WTC11 (cell line): ENCODE results near the gene SIRPG. TPM values are rescaled to one million over a fixed set of nuclear protein-coding genes. Genes with fewer than 3 reads are reported as not detected.

Experiments used
- ATAC-seq: fragments of 200-7000 bp; cut with Tn5 transposase; 2 replicates; pipeline ENCODE4 v1.10.0; 2021; ENCODE audit warnings: mild to moderate bottlenecking, moderate library complexity
- CTCF ChIA-PET: fragments of 300-600 bp; sonication (Branson Sonifier 250); formaldehyde crosslinking; loops from one replicate; lab custom pipeline; 2021; ENCODE audit warnings: antibody characterized with exemption; lab: Charles Lee
- POLR2A ChIA-PET: fragments of 350-600 bp; sonication (Branson Sonifier 250); formaldehyde crosslinking; loops from one replicate; lab custom pipeline; 2021; ENCODE audit warnings: antibody characterized with exemption; lab: Charles Lee
- DNase-seq: peaks from one replicate; pipeline ENCODE4 v3.0.0; 2021; ENCODE audit warnings: low spot score
- H3K27ac Mint-ChIP-seq: 2 replicates; pipeline ENCODE4 v1.8.0; 2021; ENCODE audit warnings: mixed read lengths
- H3K27me3 Mint-ChIP-seq: 2 replicates; pipeline ENCODE4 v1.8.0; 2021; ENCODE audit warnings: low read depth, mild to moderate bottlenecking, moderate library complexity, mixed read lengths
- H3K36me3 Mint-ChIP-seq: 2 replicates; pipeline ENCODE4 v1.8.0; 2021; ENCODE audit warnings: mixed read lengths
- H3K4me1 Mint-ChIP-seq: 2 replicates; pipeline ENCODE4 v1.8.0; 2022; ENCODE audit warnings: mixed read lengths
- H3K4me3 Mint-ChIP-seq: 2 replicates; pipeline ENCODE4 v1.8.0; 2021; ENCODE audit warnings: mild to moderate bottlenecking, moderate library complexity, mixed read lengths
- H3K9me3 Mint-ChIP-seq: 2 replicates; pipeline ENCODE4 v1.8.0; 2021; ENCODE audit warnings: mixed read lengths
- ARID4B ChIP-seq: sonication (generic); formaldehyde crosslinking; IDR thresholded peaks from 2 replicates; pipeline ENCODE4 v1.8.0; 2023; ENCODE audit warnings: missing genetic modification reagents, mild to moderate bottlenecking, borderline replicate concordance
- ATF1 ChIP-seq: sonication (generic); formaldehyde crosslinking; IDR thresholded peaks from 2 replicates; pipeline ENCODE4 v1.8.1; 2023; ENCODE audit warnings: mild to moderate bottlenecking, moderate library complexity, missing genetic modification reagents
- CREM ChIP-seq: sonication (generic); formaldehyde crosslinking; IDR thresholded peaks from 2 replicates; pipeline ENCODE4 v1.8.1; 2022; ENCODE audit warnings: mild to moderate bottlenecking, missing genetic modification reagents, moderate library complexity
- ELF4 ChIP-seq: sonication (generic); formaldehyde crosslinking; IDR thresholded peaks from 2 replicates; pipeline ENCODE4 v1.8.1; 2022; ENCODE audit warnings: low read depth, mild to moderate bottlenecking, moderate library complexity, missing genetic modification reagents
- GABPB1 ChIP-seq: sonication (generic); formaldehyde crosslinking; IDR thresholded peaks from 2 replicates; pipeline ENCODE4 v1.8.1; 2023; ENCODE audit warnings: mild to moderate bottlenecking, missing genetic modification reagents
- IRF2 ChIP-seq: sonication (generic); formaldehyde crosslinking; IDR thresholded peaks from 2 replicates; pipeline ENCODE4 v1.8.0; 2022; ENCODE audit warnings: low read depth, missing genetic modification reagents, borderline replicate concordance
- JAZF1 ChIP-seq: fragments of 250-450 bp; sonication (Bioruptor Pico); IDR thresholded peaks from 2 replicates; pipeline ENCODE4 v1.9.0; 2021; ENCODE audit warnings: moderate library complexity, mild to moderate bottlenecking, inconsistent platforms
- KAT7 ChIP-seq: sonication (generic); formaldehyde crosslinking; IDR thresholded peaks from 2 replicates; pipeline ENCODE4 v1.8.1; 2023; ENCODE audit warnings: missing genetic modification reagents, mild to moderate bottlenecking, borderline replicate concordance
- NFE2L1 ChIP-seq: sonication (generic); formaldehyde crosslinking; IDR thresholded peaks from 2 replicates; pipeline ENCODE4 v1.8.1; 2023; ENCODE audit warnings: missing genetic modification reagents
- SOX15 ChIP-seq: fragments of 250-450 bp; sonication (Bioruptor Pico); IDR thresholded peaks from 2 replicates; pipeline ENCODE4 v1.9.0; 2021; ENCODE audit warnings: mild to moderate bottlenecking
- ZBTB43 ChIP-seq: sonication (generic); formaldehyde crosslinking; IDR thresholded peaks from 2 replicates; pipeline ENCODE4 v1.8.1; 2023; ENCODE audit warnings: mild to moderate bottlenecking, missing genetic modification reagents
- ZNF121 ChIP-seq: sonication (generic); formaldehyde crosslinking; IDR thresholded peaks from 2 replicates; pipeline ENCODE4 v1.8.0; 2023; ENCODE audit warnings: missing genetic modification reagents
- ZNF281 ChIP-seq: sonication (generic); formaldehyde crosslinking; IDR thresholded peaks from 2 replicates; pipeline ENCODE4 v1.8.0; 2023; ENCODE audit warnings: mild to moderate bottlenecking, missing genetic modification reagents
- ZNF396 ChIP-seq: fragments of 250-450 bp; sonication (Bioruptor Pico); IDR thresholded peaks from 2 replicates; pipeline ENCODE4 v1.8.0; 2021; ENCODE audit warnings: mild to moderate bottlenecking, moderate library complexity, borderline replicate concordance
- ZNF416 ChIP-seq: fragments of 250-450 bp; sonication (Bioruptor Pico); IDR thresholded peaks from 2 replicates; pipeline ENCODE4 v1.9.0; 2021; ENCODE audit warnings: mild to moderate bottlenecking, inconsistent platforms
- total RNA-seq: library from RNA; stranded (reverse); gene quantifications from 3 replicates; pipeline ENCODE4 v1.2.3, GENCODE V29; 2021
- TF ChIP-seq, protein P1 (sequence below): fragments of 250-450 bp; sonication (Bioruptor Pico); IDR thresholded peaks from 2 replicates; pipeline ENCODE4 v1.9.0; 2021; ENCODE audit warnings: mild to moderate bottlenecking
- TF ChIP-seq, protein P2 (sequence below): fragments of 250-450 bp; sonication (Bioruptor Pico); IDR thresholded peaks from 2 replicates; pipeline ENCODE4 v1.9.0; 2021; ENCODE audit warnings: mild to moderate bottlenecking, borderline replicate concordance
- TF ChIP-seq, protein P3 (sequence below): sonication (generic); formaldehyde crosslinking; IDR thresholded peaks from 2 replicates; pipeline ENCODE4 v1.8.1; 2023; ENCODE audit warnings: mild to moderate bottlenecking, missing genetic modification reagents, moderate library complexity

Gene SIRPG
- total RNA-seq, 1 experiment from 2014 or later, result not detected

GRCh38 chr20:1588533-1589460, 68.8 kb downstream of the SIRPG start (continued):
- TF ChIP-seq ZBTB43 (CRISPR knock-in tag) (no peak), KAT7 (no peak), ZNF416 (CRISPR knock-in tag) (no peak), ZNF281 (CRISPR knock-in tag) (no peak)
- TF ChIP-seq, protein P1, sequence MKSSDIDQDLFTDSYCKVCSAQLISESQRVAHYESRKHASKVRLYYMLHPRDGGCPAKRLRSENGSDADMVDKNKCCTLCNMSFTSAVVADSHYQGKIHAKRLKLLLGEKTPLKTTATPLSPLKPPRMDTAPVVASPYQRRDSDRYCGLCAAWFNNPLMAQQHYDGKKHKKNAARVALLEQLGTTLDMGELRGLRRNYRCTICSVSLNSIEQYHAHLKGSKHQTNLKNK (CRISPR knock-in tag), result no peak
- TF ChIP-seq, protein P2, sequence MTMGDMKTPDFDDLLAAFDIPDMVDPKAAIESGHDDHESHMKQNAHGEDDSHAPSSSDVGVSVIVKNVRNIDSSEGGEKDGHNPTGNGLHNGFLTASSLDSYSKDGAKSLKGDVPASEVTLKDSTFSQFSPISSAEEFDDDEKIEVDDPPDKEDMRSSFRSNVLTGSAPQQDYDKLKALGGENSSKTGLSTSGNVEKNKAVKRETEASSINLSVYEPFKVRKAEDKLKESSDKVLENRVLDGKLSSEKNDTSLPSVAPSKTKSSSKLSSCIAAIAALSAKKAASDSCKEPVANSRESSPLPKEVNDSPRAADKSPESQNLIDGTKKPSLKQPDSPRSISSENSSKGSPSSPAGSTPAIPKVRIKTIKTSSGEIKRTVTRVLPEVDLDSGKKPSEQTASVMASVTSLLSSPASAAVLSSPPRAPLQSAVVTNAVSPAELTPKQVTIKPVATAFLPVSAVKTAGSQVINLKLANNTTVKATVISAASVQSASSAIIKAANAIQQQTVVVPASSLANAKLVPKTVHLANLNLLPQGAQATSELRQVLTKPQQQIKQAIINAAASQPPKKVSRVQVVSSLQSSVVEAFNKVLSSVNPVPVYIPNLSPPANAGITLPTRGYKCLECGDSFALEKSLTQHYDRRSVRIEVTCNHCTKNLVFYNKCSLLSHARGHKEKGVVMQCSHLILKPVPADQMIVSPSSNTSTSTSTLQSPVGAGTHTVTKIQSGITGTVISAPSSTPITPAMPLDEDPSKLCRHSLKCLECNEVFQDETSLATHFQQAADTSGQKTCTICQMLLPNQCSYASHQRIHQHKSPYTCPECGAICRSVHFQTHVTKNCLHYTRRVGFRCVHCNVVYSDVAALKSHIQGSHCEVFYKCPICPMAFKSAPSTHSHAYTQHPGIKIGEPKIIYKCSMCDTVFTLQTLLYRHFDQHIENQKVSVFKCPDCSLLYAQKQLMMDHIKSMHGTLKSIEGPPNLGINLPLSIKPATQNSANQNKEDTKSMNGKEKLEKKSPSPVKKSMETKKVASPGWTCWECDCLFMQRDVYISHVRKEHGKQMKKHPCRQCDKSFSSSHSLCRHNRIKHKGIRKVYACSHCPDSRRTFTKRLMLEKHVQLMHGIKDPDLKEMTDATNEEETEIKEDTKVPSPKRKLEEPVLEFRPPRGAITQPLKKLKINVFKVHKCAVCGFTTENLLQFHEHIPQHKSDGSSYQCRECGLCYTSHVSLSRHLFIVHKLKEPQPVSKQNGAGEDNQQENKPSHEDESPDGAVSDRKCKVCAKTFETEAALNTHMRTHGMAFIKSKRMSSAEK (CRISPR knock-in tag), result no peak

DNA sequence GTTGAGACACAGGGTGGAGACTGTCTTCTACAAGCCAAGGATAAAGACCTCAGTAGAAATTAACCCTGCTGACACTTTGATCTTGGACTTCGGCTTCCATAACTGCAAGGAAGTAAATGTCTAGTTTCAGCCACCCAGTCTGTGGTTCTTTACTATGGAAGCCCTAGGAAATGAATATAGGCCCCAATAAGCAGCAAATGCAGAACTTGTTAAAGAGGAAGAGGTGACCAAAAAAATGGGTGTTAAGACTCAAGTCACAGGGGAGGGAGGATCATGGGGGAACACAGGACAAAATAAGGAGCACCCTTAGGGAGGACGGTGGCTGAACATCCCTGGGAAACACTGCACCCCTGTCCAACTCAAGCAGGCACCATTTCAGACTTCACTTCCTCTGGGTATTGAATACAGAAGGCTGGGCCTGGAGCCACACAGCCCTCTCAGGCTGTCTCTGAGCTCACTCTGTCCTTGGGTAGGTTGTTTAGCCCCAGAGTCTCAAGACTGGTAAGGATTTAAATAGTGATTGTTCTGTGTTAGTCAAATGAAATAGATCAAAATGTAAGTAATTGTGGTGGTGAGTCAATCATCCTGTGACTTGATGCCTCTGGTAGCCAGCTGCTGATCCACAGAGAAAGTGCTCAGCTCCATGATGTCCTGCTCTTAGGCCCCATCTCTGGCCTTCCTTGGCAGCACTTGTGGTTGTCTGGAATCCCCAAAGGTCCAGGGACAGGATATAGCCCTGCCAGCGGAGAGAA, 69.6 kb downstream of the SIRPG start:
- ChIA-PET CTCF (no interaction called here), POLR2A (no interaction called here)
- Mint-ChIP-seq H3K4me3 (no peak overlapping the region), H3K4me1 (no peaks in the 10 kb centered on the region), H3K36me3 (no peaks in the 10 kb centered on the region), H3K27me3 (no peaks in the 10 kb centered on the region), H3K27ac (no peak overlapping the region), H3K9me3 (no peaks in the 10 kb centered on the region)
- DNase-seq (no peak), ATAC-seq (no peak)
- no peak for TF ChIP-seq ZNF121
- TF ChIP-seq CREM (CRISPR knock-in tag), result no peak
- TF ChIP-seq, protein P3, sequence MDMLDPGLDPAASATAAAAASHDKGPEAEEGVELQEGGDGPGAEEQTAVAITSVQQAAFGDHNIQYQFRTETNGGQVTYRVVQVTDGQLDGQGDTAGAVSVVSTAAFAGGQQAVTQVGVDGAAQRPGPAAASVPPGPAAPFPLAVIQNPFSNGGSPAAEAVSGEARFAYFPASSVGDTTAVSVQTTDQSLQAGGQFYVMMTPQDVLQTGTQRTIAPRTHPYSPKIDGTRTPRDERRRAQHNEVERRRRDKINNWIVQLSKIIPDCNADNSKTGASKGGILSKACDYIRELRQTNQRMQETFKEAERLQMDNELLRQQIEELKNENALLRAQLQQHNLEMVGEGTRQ, result no peak
- no peak for TF ChIP-seq SOX15
- TF ChIP-seq ARID4B (CRISPR knock-in tag), result no peak
- TF ChIP-seq NFE2L1 (CRISPR knock-in tag), result no peak
- no peak for TF ChIP-seq IRF2 (CRISPR knock-in tag)
- TF ChIP-seq JAZF1 (CRISPR knock-in tag), result no peak
- no peak for TF ChIP-seq ATF1 (CRISPR knock-in tag)
- TF ChIP-seq ELF4, result no peak
- TF ChIP-seq GABPB1 (CRISPR knock-in tag), result no peak
- TF ChIP-seq ZNF396 (CRISPR knock-in tag), result no peak
